HFFc6 (cell line): Measurements from ENCODE around the gene LAMB4. TPM values are rescaled to one million over a fixed set of nuclear protein-coding genes. Genes with fewer than 3 reads are reported as not detected.

ENCODE experiments used
- DNase-seq: peaks from one replicate; pipeline ENCODE4 v3.0.0-alpha.2; 2018
- H3K27ac Mint-ChIP-seq: 2 replicates; pipeline ENCODE4 v1.8.0; 2020; ENCODE audit warnings: mild to moderate bottlenecking, mixed read lengths
- H3K27me3 Mint-ChIP-seq: 2 replicates; pipeline ENCODE4 v1.8.0; 2021; ENCODE audit warnings: mild to moderate bottlenecking, moderate library complexity, mixed read lengths; ENCODE audit not compliant: insufficient read depth
- H3K36me3 Mint-ChIP-seq: 2 replicates; pipeline ENCODE4 v1.8.0; 2021; ENCODE audit warnings: low read depth, mixed read lengths
- H3K4me1 Mint-ChIP-seq: 2 replicates; pipeline ENCODE4 v1.8.0; 2020; ENCODE audit warnings: low read depth, mixed read lengths
- H3K4me3 Mint-ChIP-seq: 2 replicates; pipeline ENCODE4 v1.8.0; 2020; ENCODE audit warnings: mild to moderate bottlenecking, moderate library complexity, mixed read lengths
- H3K9me3 Mint-ChIP-seq: 2 replicates; pipeline ENCODE4 v1.8.0; 2020; ENCODE audit warnings: mild to moderate bottlenecking, mixed read lengths
- total RNA-seq, 6 experiments: library from RNA; stranded (reverse); fragmentation: NEBNext Ultra II Directional; extraction: Animal tissue kit (Norgen Biotek cat#: 25700); gene quantifications; 2 replicates in 1 of 6; 3 replicates in 5 of 6; pipeline ENCODE4 v1.2.3, GENCODE V29; 2021
- TF ChIP-seq, protein P1 (sequence below): fragments of 200-600 bp; sonication (generic); IDR thresholded peaks from 2 replicates; pipeline ENCODE4 v1.5.0; 2021; ENCODE audit warnings: antibody characterized with exemption, mild to moderate bottlenecking

Gene LAMB4
- total RNA-seq, 6 experiments from 2014 or later: 0.16 to 0.24 TPM; not detected in 4

- Mint-ChIP-seq H3K9me3 (no peaks in the 10 kb centered on the region), H3K27me3 (peaks cover 8% of the 10 kb centered on the region), H3K36me3 (no peaks in the 10 kb centered on the region), H3K27ac (no peak overlapping the region), H3K4me3 (no peak overlapping the region), H3K4me1 (peaks cover 23% of the 10 kb centered on the region)
- no peak for DNase-seq
- TF ChIP-seq, protein P1, sequence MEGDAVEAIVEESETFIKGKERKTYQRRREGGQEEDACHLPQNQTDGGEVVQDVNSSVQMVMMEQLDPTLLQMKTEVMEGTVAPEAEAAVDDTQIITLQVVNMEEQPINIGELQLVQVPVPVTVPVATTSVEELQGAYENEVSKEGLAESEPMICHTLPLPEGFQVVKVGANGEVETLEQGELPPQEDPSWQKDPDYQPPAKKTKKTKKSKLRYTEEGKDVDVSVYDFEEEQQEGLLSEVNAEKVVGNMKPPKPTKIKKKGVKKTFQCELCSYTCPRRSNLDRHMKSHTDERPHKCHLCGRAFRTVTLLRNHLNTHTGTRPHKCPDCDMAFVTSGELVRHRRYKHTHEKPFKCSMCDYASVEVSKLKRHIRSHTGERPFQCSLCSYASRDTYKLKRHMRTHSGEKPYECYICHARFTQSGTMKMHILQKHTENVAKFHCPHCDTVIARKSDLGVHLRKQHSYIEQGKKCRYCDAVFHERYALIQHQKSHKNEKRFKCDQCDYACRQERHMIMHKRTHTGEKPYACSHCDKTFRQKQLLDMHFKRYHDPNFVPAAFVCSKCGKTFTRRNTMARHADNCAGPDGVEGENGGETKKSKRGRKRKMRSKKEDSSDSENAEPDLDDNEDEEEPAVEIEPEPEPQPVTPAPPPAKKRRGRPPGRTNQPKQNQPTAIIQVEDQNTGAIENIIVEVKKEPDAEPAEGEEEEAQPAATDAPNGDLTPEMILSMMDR: no peak
Observed at GRCh38 chr7:108007762-108008161, 122.4 kb downstream of the LAMB4 start.

- Mint-ChIP-seq H3K36me3 (no peaks in the 10 kb centered on the region), H3K9me3 (no peaks in the 10 kb centered on the region), H3K4me1 (peaks cover 18% of the 10 kb centered on the region), H3K27me3 (peaks cover 8% of the 10 kb centered on the region), H3K4me3 (no peak overlapping the region), H3K27ac (no peak overlapping the region)
- DNase-seq: no peak
- TF ChIP-seq, protein P1: no peak
Observed at GRCh38 chr7:108007261-108007660, 122.9 kb downstream of the LAMB4 start.

DNA sequence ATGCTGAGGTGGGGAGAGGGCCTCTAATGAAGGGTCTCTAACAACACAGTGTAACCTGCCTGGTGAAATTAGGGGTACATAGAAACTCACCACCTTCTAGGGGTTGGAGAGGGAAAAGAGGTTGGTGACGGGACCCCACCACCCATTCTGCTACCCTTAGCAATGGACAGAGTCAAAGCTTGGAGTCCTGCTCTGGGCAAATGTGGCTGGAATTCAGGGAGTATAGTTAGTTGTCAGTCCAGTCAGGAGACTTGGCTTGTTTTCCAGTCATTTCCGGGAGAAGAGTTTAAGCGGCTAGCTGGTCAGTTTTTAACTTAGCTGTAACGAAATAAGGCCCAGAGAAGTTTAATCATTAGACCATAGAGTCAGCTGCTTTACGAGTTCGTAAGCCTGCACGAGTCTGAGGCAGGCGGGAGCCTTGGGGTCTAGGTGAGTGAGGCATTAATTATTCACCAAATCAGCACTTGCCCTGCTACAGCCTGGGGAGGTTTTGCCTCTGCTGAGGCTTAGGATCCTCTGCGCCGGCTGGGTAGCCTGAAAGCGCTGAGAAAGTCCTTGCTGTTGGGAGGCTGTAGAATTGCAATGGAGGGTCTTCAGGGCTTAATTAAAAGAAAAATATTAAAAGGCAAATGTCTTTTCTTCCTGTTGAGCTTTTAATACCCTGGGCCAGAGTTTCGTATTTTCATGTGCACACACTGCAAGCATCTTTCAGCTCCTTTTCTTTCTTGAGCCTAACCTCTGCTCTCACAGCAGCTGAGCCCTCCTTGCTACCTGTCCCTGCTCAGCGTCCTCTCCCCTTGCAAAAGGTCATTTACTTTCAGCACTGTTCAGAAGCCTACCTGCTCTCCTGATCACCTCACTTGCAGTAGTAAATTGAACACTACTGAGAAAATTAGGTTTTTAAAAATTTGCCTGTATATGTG lies 125.7 kb downstream of the LAMB4 start:
- Mint-ChIP-seq H3K36me3 (no peaks in the 10 kb centered on the region; the same call in 1 of the 2 replicates), H3K27me3 (peaks cover 8% of the 10 kb centered on the region), H3K4me1 (peaks cover 40% of the 10 kb centered on the region), H3K27ac (peak overlapping the region; percentile 23), H3K9me3 (no peaks in the 10 kb centered on the region), H3K4me3 (peak overlapping the region; percentile 96)
- TF ChIP-seq, protein P1: no peak
- DNase-seq: peak; percentile 54

GRCh38 chr7:108003599-108003935 lies 126.6 kb downstream of the LAMB4 start:
- peaks cover 7% of the 10 kb centered on the region for H3K36me3 Mint-ChIP-seq
- DNase-seq: no peak
- peaks cover 49% of the 10 kb centered on the region for H3K4me1 Mint-ChIP-seq
- no peaks in the 10 kb centered on the region for H3K9me3 Mint-ChIP-seq
- TF ChIP-seq, protein P1: no peak
- peak overlapping the region; percentile 32; the same call in 1 of the 2 replicates for H3K27ac Mint-ChIP-seq
- H3K27me3 Mint-ChIP-seq: peaks cover 8% of the 10 kb centered on the region
- peak overlapping the region; percentile 96 for H3K4me3 Mint-ChIP-seq

DNA sequence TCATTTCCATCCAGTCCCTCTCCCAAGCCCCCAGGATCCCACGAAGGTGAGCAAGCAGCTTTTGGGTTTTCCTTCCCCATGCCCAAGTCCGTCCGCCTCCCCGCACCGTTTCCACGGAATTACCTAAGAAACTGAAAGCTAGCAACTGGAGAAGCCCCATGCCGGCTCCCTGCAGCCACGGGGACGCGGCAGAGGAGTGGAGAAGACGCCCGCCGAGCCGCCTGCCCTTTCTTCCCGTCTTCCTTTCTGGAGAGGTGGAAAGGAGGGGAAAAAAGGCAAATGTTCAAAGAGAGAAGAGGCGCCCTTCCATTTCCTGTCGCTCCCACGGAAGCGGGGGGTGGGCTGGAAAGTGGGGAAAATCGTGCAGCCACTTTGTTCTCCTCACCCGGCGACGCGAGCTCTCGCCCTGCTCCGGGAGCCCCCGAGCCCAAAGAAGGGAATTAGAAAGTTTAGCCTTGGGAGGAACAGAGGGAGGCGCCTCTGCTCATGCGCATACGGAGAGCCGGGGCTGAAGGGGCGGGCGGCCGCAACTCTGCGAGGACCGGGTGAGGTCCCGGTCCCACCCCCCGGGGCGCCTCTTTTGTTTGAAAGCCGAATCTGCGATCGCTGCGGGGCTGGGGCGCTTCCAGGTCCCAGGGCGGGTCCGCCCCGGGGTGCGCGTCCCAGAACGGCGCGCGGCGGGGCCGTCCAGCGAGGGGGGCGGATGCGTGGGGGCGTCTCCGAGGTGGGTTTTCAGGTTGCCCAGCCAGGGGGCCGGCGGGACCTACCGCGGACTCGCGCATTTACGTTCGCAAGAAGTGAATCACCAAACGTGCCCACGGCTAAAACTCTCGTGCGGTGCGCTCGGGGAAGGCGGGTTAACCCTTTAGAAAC lies 127.2 kb downstream of the LAMB4 start, which contains the start of gene LAMB1:
Gene LAMB1, minus strand, starts transcription at position 436 of the 873 bp plus-strand sequence. Its CDS starts 276 bp downstream, at position 160.
- peak; percentile 34 for DNase-seq
- Mint-ChIP-seq H3K36me3 (peaks cover 13% of the 10 kb centered on the region), H3K4me3 (peak within 1 kb of the TSS; percentile 96), H3K9me3 (no peaks in the 10 kb centered on the region), H3K27ac (peak within 1 kb of the TSS; percentile 83), H3K27me3 (peaks cover 8% of the 10 kb centered on the region), H3K4me1 (peaks cover 55% of the 10 kb centered on the region)
- TF ChIP-seq, protein P1: no peak
